ENCODE data around the gene FOXN4. TPM values are rescaled to one million over a fixed set of nuclear protein-coding genes. Genes with fewer than 3 reads are reported as not detected.

Gene FOXN4
- total and polyA plus RNA-seq, 2 of the 13 experiments (the other 11 are each of a cell fraction or from before 2014, with no cell fraction given), result 0.11 TPM; not detected in 1

DNA sequence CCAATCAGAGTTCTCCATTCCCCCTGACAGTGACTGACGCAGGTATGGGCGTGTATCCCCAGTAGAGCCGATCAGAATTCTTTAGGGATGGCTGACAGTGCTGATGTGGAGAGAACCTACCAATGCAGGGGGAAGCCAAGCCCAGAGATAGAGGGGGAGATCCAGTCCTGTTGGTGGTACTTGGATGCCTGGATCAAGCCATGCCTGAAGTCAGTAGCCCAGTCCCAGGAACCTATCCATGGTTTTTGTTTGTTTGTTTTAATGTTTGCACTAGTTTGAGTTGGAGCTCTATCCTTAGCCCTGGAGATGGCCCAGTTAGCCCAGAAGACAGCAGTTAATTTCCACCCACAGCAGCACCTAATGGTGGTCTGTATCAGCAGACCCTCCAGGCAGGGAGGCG, 40.2 kb downstream of the FOXN4 start:
- no peak overlapping the region for H3K4me2 ChIP-seq (ENCODE audit: low read depth, low read length)
- ChIA-PET CTCF (ENCODE audit: low intra/inter-chr PET ratio, low total read pairs) (no interaction called here), POLR2A (no interaction called here)
- peaks cover 0 to 11% of the 10 kb centered on the region in 2 experiments; a peak in 3 of 5 replicates for H3K36me3 ChIP-seq (replicated peaks in 1 of 2; ENCODE audit: control insufficient read depth in 1 of 2, insufficient read depth in 2 of 2, low read length in 2 of 2)
- no peak overlapping the region for H3K4me3 ChIP-seq (replicated peaks in 1 of 3; ENCODE audit: insufficient read depth in 1 of 3, low read depth in 2 of 3, low read length in 3 of 3)
- ATAC-seq, result no peak
- no peaks in the 10 kb centered on the region for H3K79me2 ChIP-seq (ENCODE audit: insufficient read depth, low read length)
- no peaks in the 10 kb centered on the region for H3K27me3 ChIP-seq (ENCODE audit: control insufficient read depth in 1 of 2, insufficient read depth in 2 of 2, low read length in 2 of 2)
- DNase-seq (ENCODE audit: low spot score), result no peak
- no peaks in the 10 kb centered on the region for H4K20me1 ChIP-seq (ENCODE audit: insufficient read depth, low read length)
- TF ChIP-seq, protein P1, sequence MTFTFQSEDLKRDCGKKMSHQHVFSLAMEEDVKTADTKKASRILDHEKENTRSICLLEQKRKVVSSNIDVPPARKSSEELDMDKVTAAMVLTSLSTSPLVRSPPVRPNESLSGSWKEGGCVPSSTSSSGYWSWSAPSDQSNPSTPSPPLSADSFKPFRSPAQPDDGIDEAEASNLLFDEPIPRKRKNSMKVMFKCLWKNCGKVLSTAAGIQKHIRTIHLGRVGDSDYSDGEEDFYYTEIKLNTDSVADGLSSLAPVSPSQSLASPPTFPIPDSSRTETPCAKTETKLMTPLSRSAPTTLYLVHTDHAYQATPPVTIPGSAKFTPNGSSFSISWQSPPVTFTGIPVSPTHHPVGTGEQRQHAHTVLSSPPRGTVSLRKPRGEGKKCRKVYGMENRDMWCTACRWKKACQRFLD (CRISPR knock-in tag; IDR thresholded peaks at IDR 0.05; ENCODE audit: borderline replicate concordance), result no peak
- no peak for TF ChIP-seq ZNF720 (CRISPR knock-in tag; IDR thresholded peaks at IDR 0.05)
- TF ChIP-seq ZNF329 (CRISPR knock-in tag; IDR thresholded peaks at IDR 0.05; ENCODE audit: low read depth), result peak; percentile 96
- TF ChIP-seq ZNF549 (CRISPR knock-in tag; IDR thresholded peaks at IDR 0.05), result no peak
- H3K9ac ChIP-seq (ENCODE audit: insufficient read depth, low read depth, low read length), result no peak overlapping the region
- WGBS (ENCODE audit: low lambda C conversion rate), result 95% methylated on average over 4 of the region's 4 CpGs
- no peak overlapping the region for H3K27ac ChIP-seq (ENCODE audit: extremely low read length, insufficient read depth, low read length)
- no peak overlapping the region for H2AFZ ChIP-seq (ENCODE audit: low read length)
- no TSS peak for BruUV-seq (replicated peaks)
- intact Hi-C loops (cut with micrococcal nuclease; ENCODE audit: unreplicated experiment) (no loop called here), in situ Hi-C loops (cut with HindIII; ENCODE audit: extremely low pct_ligation_motif_present, low pct_unique_long_range_greater_than_20kb) (no loop called here)
- FAIRE-seq, result no peak
- H3K4me1 ChIP-seq (ENCODE audit: insufficient read depth, low read length), result no peaks in the 10 kb centered on the region
- no peaks in the 10 kb centered on the region for H3K9me3 ChIP-seq (ENCODE audit: low read length)

DNA sequence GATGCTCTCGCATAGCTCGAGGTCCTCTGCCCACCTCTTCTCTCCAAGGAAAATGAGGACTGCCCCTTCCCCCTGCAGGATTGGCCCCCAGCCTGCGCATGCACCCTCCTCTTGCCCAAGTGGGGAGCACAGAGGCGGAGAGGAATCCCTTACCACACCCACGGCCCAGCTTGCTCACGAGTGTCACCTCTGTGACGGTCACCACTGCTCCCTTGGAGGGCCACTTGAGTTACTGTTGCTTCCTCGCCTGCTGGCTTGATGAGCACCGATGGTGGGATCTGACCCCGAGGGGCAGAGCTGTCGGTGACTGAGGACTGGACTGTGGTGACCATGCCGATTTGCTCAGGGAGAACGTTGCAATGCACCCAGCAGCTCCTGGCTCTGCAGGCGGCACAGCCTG, 41.7 kb downstream of the FOXN4 start:
- ChIA-PET CTCF (ENCODE audit: low intra/inter-chr PET ratio, low total read pairs) (no interaction called here), POLR2A (no interaction called here)
- WGBS (ENCODE audit: low lambda C conversion rate), result 94% methylated on average over 3 of the region's 14 CpGs
- Histone ChIP-seq H3K79me2 (ENCODE audit: insufficient read depth, low read length) (no peaks in the 10 kb centered on the region), H3K27me3 (ENCODE audit: control insufficient read depth in 1 of 2, insufficient read depth in 2 of 2, low read length in 2 of 2) (no peaks in the 10 kb centered on the region), H3K4me1 (ENCODE audit: insufficient read depth, low read length) (no peaks in the 10 kb centered on the region), H4K20me1 (ENCODE audit: insufficient read depth, low read length) (no peaks in the 10 kb centered on the region), H3K9ac (ENCODE audit: insufficient read depth, low read depth, low read length) (no peak overlapping the region), H3K36me3 (replicated peaks in 1 of 2; ENCODE audit: control insufficient read depth in 1 of 2, insufficient read depth in 2 of 2, low read length in 2 of 2) (peaks cover 0 to 11% of the 10 kb centered on the region in 2 experiments; a peak in 3 of 5 replicates), H3K4me3 (replicated peaks in 1 of 3; ENCODE audit: insufficient read depth in 1 of 3, low read depth in 2 of 3, low read length in 3 of 3) (no peak overlapping the region), H3K9me3 (ENCODE audit: low read length) (no peaks in the 10 kb centered on the region), H3K27ac (ENCODE audit: extremely low read length, insufficient read depth, low read length) (no peak overlapping the region), H2AFZ (ENCODE audit: low read length) (no peak overlapping the region), H3K4me2 (ENCODE audit: low read depth, low read length) (no peak overlapping the region)
- in situ Hi-C loops (cut with HindIII; ENCODE audit: extremely low pct_ligation_motif_present, low pct_unique_long_range_greater_than_20kb), result no loop called here
- intact Hi-C loops (cut with micrococcal nuclease; ENCODE audit: unreplicated experiment), result no loop called here
- DNase-seq (ENCODE audit: low spot score) (no peak), FAIRE-seq (no peak), ATAC-seq (no peak)
- no TSS peak for BruUV-seq (replicated peaks)
- no peak for TF ChIP-seq NFE2L1 (CRISPR knock-in tag; IDR thresholded peaks at IDR 0.05; ENCODE audit: borderline replicate concordance)
- no peak for TF ChIP-seq ZNF616 (CRISPR knock-in tag; IDR thresholded peaks at IDR 0.05; ENCODE audit: low read depth)
- TF ChIP-seq, protein P2, sequence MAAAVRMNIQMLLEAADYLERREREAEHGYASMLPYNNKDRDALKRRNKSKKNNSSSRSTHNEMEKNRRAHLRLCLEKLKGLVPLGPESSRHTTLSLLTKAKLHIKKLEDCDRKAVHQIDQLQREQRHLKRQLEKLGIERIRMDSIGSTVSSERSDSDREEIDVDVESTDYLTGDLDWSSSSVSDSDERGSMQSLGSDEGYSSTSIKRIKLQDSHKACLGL (CRISPR knock-in tag; IDR thresholded peaks at IDR 0.05), result no peak
- no peak for TF ChIP-seq HOXA7 (CRISPR knock-in tag; IDR thresholded peaks at IDR 0.05)
- TF ChIP-seq NR1H2 (CRISPR knock-in tag; IDR thresholded peaks at IDR 0.05; ENCODE audit: borderline replicate concordance, low read depth), result no peak
- TF ChIP-seq KDM1A (CRISPR knock-in tag; IDR thresholded peaks at IDR 0.05), result no peak
- TF ChIP-seq ZNF510 (CRISPR knock-in tag; IDR thresholded peaks at IDR 0.05; ENCODE audit: low read depth), result no peak
- TF ChIP-seq RFX1 (IDR thresholded peaks at IDR 0.05), result no peak
- TF ChIP-seq CBFB (CRISPR knock-in tag; IDR thresholded peaks at IDR 0.05), result no peak
- no peak for TF ChIP-seq RFXAP (CRISPR knock-in tag; IDR thresholded peaks at IDR 0.05; ENCODE audit: borderline replicate concordance)
- no peak for TF ChIP-seq KMT2A (CRISPR knock-in tag; IDR thresholded peaks at IDR 0.05)
- no peak for TF ChIP-seq JUN (CRISPR knock-in tag; IDR thresholded peaks at IDR 0.05)
- TF ChIP-seq, protein P3, sequence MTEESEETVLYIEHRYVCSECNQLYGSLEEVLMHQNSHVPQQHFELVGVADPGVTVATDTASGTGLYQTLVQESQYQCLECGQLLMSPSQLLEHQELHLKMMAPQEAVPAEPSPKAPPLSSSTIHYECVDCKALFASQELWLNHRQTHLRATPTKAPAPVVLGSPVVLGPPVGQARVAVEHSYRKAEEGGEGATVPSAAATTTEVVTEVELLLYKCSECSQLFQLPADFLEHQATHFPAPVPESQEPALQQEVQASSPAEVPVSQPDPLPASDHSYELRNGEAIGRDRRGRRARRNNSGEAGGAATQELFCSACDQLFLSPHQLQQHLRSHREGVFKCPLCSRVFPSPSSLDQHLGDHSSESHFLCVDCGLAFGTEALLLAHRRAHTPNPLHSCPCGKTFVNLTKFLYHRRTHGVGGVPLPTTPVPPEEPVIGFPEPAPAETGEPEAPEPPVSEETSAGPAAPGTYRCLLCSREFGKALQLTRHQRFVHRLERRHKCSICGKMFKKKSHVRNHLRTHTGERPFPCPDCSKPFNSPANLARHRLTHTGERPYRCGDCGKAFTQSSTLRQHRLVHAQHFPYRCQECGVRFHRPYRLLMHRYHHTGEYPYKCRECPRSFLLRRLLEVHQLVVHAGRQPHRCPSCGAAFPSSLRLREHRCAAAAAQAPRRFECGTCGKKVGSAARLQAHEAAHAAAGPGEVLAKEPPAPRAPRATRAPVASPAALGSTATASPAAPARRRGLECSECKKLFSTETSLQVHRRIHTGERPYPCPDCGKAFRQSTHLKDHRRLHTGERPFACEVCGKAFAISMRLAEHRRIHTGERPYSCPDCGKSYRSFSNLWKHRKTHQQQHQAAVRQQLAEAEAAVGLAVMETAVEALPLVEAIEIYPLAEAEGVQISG (CRISPR knock-in tag; IDR thresholded peaks at IDR 0.05), result no peak
